Activated T-cell treated with anti-CD3 and anti-CD28 coated beads, Interleukin-2, amount 50 U/mL, for 72 hours (primary cell): ENCODE measurements around the gene DCN. TPM values are rescaled to one million over a fixed set of nuclear protein-coding genes. Genes with fewer than 3 reads are reported as not detected.

Source experiments
- ATAC-seq, 2 donors: fragments of 150-1000 bp; cut with Tn5 transposase; replicated peaks in 1 of 2; 2 replicates each; pipeline ENCODE4 v1.10.0; 2021; ENCODE audit warnings: moderate library complexity in 2 of 2, mild to moderate bottlenecking in 1 of 2
- DNase-seq, 2 donors: peaks; one replicate each; pipeline ENCODE4 v3.0.0; 2021 to 2022; ENCODE audit warnings: mixed read lengths in 1 of 2
- H3K27ac Mint-ChIP-seq: one replicate; pipeline ENCODE4 v1.8.0; 2022; ENCODE audit warnings: mild to moderate bottlenecking, moderate library complexity, mixed read lengths
- H3K27me3 Mint-ChIP-seq: one replicate; pipeline ENCODE4 v1.8.0; 2022; ENCODE audit warnings: low read depth, mixed read lengths
- H3K36me3 Mint-ChIP-seq, 2 donors: one replicate each; pipeline ENCODE4 v1.8.0; 2022; ENCODE audit warnings: mixed read lengths in 2 of 2, mild to moderate bottlenecking in 1 of 2; ENCODE audit not compliant: insufficient read depth in 2 of 2
- H3K4me1 Mint-ChIP-seq: one replicate; pipeline ENCODE4 v1.8.0; 2022; ENCODE audit warnings: low read depth, mixed read lengths
- H3K4me3 Mint-ChIP-seq, 2 donors: one replicate each; pipeline ENCODE4 v1.8.0; 2022; ENCODE audit warnings: mild to moderate bottlenecking in 2 of 2, mixed read lengths in 2 of 2, moderate library complexity in 2 of 2
- H3K9me3 Mint-ChIP-seq, 2 donors: one replicate each; pipeline ENCODE4 v1.8.0; 2022; ENCODE audit warnings: mixed read lengths in 2 of 2
- total RNA-seq, 2 donors: library from RNA; stranded (reverse); gene quantifications; one replicate each; pipeline ENCODE4 v1.2.3, GENCODE V29; 2022

DCN gene
- total RNA-seq, 2 donors from 2014 or later: not detected

DNA sequence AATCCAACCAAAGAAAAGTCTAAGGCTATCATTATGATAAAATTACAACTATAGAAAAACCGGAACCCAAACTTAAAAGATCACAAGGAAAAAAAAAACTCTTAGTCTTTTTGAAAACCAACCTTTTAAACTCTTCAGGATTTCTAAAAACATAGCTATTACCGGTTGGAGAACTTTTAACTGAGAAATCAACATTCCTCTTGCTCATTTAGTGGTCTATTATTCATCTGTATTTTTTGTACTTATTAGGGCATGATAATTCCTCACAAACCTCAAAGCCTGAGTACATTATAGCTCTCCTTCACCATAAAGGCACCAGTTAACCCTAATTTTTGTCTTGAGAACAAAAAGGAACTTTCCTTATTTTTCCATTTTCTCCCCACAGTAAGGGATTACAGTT lies 81.7 kb downstream of the DCN start:
- no peak for ATAC-seq
- no peaks in the 10 kb centered on the region for H3K36me3 Mint-ChIP-seq
- DNase-seq: no peak

DNA sequence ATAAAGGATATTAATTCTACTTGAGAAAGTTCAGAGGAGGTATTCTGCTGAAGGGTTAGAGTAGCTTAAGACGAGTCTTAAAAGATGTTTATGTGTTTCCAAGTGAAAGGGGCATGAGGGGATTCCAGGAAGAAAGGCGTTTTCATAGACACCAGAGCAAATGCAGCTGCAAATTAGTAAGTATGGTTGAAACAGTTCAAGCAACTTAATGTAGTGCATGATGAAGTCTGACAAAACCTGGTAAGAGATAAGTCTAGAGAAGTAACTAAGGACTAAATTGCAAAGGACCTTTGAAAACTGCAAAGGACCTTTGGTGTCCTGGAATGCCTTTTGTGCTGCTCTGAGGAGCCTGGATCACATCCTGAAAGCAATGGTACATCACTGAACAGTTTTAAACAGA lies 82.8 kb downstream of the DCN start:
- Mint-ChIP-seq H3K27me3 (no peaks in the 10 kb centered on the region), H3K9me3 (no peaks in the 10 kb centered on the region), H3K36me3 (no peaks in the 10 kb centered on the region), H3K27ac (no peak overlapping the region), H3K4me3 (no peak overlapping the region), H3K4me1 (no peaks in the 10 kb centered on the region)
- no peak for ATAC-seq
- no peak for DNase-seq

More for the DNA sequence above, 81.7 kb downstream of the DCN start:
- no peaks in the 10 kb centered on the region for H3K9me3 Mint-ChIP-seq
- no peak overlapping the region for H3K4me3 Mint-ChIP-seq
- no peaks in the 10 kb centered on the region for H3K4me1 Mint-ChIP-seq
- H3K27me3 Mint-ChIP-seq: no peaks in the 10 kb centered on the region
- no peak overlapping the region for H3K27ac Mint-ChIP-seq

DNA sequence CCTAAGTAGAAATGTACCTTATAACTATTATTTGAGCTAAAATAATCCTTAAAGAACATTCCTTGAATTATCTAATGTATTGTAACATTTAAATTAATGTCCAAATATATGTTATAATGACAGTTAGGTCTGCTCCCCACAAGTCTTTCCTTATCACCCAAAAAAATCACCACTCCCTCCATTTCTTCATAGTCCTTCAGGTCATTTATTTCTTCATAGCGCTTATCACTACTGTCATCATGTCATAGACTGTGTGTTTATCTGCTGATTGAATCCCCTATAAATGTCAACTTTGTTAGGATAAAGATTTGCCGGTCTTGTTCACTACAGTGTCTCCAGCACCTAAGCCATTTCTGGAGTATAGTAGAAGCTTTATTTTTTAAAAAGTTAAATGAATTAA lies 83.3 kb downstream of the DCN start:
- ATAC-seq (no peak), DNase-seq (no peak)
- no peaks in the 10 kb centered on the region for H3K27me3 Mint-ChIP-seq
- no peak overlapping the region for H3K4me3 Mint-ChIP-seq
- no peaks in the 10 kb centered on the region for H3K9me3 Mint-ChIP-seq
- H3K4me1 Mint-ChIP-seq: no peaks in the 10 kb centered on the region
- H3K27ac Mint-ChIP-seq: no peak overlapping the region
- no peaks in the 10 kb centered on the region for H3K36me3 Mint-ChIP-seq

DNA sequence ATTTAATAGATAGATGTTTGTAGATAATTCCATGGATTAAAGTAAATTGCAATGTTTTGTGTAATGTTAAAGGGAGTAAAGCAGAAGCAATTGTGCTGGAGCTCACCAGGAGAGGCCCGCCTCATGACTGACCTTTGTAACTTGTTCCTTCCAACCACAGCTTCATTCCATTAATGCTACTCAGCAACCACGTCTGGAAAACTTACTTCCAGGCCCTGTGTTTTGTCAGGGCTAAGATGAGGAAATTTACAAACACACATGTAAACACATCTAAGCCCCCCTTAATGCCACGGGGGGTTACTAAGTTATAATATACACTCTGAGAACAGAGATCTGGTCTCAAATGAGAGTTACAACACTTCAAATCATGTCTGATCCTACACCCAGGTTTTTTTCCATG lies 83.7 kb downstream of the DCN start:
- H3K4me3 Mint-ChIP-seq: no peak overlapping the region
- H3K9me3 Mint-ChIP-seq: no peaks in the 10 kb centered on the region

DNA sequence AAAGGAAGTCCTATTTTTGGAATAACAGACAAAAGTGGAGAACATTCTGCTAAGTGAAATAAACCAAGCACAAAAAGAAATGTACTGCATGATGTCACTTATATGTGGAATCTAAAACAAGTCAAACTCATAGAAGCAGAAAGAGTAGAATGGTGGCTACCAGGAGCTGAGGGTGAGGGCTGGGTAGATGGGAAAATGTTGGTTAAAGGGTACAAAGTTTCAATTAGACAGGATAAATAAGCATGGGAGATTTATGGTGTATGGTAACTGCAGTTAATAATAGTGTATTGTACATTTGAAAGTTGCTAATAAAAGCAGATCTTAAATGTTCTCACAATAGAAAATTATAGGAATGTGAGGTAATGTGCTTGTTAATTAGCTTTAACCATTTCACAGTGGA lies 84.2 kb downstream of the DCN start:
- Mint-ChIP-seq H3K9me3 (no peaks in the 10 kb centered on the region), H3K4me1 (no peaks in the 10 kb centered on the region), H3K27ac (no peak overlapping the region), H3K4me3 (no peak overlapping the region), H3K36me3 (no peaks in the 10 kb centered on the region), H3K27me3 (peaks cover 4% of the 10 kb centered on the region)
- no peak for ATAC-seq
- no peak for DNase-seq

More for the DNA sequence above, 83.7 kb downstream of the DCN start:
- no peak for ATAC-seq
- Mint-ChIP-seq H3K27ac (no peak overlapping the region), H3K27me3 (no peaks in the 10 kb centered on the region), H3K4me1 (no peaks in the 10 kb centered on the region), H3K36me3 (no peaks in the 10 kb centered on the region)
- no peak for DNase-seq

DNA sequence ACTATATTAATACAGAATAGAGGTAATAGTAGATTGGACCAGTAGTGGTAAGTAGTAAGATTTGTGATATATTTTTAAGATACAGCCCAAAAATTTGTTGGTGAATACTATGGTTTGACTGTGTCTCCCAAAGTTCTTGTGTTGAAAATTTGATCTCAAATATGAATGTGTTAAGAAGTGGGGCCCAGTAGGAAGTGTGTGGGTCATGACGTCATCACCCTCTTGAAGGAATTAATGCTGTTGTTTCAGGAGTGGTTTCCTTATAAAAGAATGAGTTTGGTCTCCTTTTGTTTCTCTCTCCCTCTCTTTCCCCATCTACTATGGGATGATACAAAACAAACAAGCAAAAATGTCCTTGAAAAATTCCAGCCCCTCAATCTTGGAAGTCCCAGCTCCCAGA lies 87.7 kb downstream of the DCN start:
- H3K4me1 Mint-ChIP-seq: no peaks in the 10 kb centered on the region
- ATAC-seq (no peak), DNase-seq (no peak)
- H3K27me3 Mint-ChIP-seq: peaks cover 7% of the 10 kb centered on the region
- no peak overlapping the region for H3K4me3 Mint-ChIP-seq
- no peak overlapping the region for H3K27ac Mint-ChIP-seq
- H3K36me3 Mint-ChIP-seq: peaks cover 3 to 9% of the 10 kb centered on the region in 2 donors
- peaks cover 3 to 8% of the 10 kb centered on the region in 2 donors for H3K9me3 Mint-ChIP-seq

DNA sequence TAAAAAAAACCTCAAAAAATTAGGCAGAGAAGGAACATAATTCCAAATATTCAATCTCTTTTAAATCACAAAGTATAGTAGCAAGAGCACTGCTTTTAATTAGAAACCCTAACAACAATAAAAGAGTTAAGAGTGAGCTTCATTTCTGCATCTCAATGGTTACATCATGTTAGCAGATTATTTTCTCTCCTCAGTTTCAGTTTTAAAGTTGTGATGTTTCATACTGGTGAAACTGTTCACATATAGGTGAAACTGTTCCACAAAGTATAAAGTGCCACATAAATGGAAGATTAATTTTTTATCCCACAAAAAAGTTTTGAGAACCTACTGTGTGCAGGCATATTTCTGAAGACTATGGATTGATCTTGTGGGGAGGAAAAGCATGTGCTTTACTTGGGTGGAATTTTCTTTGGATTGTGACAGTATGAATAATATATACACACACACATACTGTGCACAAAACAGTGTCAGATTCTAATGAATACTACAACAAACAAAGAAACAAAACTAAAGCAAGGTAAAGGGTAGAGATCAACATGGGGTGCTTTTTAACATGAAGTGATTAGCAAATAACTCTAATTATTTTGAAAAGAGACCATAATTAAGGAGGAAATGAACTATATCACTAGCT lies 88.5 kb downstream of the DCN start:
- peaks cover 7% of the 10 kb centered on the region for H3K27me3 Mint-ChIP-seq
- peaks cover 3 to 11% of the 10 kb centered on the region in 2 donors for H3K36me3 Mint-ChIP-seq
- no peak for DNase-seq
- no peaks in the 10 kb centered on the region for H3K4me1 Mint-ChIP-seq
- ATAC-seq: no peak
- H3K4me3 Mint-ChIP-seq: no peak overlapping the region
- no peak overlapping the region for H3K27ac Mint-ChIP-seq
- H3K9me3 Mint-ChIP-seq: peaks cover 6 to 13% of the 10 kb centered on the region in 2 donors

DNA sequence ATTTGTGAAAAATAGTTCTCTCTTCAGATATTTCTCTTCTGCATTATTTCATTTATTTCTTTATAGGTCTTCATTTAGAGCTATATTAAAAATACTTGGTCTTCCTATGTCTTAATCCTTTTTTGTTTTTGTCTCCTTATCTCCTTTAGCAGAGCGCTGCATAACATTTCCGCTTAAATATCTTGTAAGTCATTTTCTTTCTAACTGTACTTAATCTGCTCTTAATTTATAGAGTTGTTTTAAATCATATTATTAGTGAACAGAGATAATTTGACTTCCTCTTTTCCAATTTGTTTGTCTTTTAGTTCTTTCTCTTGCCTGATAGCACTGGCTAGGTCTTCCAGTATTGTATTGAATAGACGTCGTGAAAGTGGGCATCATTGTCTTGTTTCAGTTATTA lies 89.3 kb downstream of the DCN start:
- H3K36me3 Mint-ChIP-seq: peaks cover 3 to 11% of the 10 kb centered on the region in 2 donors
- H3K27me3 Mint-ChIP-seq: peaks cover 7% of the 10 kb centered on the region
- no peak for DNase-seq
- H3K9me3 Mint-ChIP-seq: peaks cover 10 to 19% of the 10 kb centered on the region in 2 donors
- no peak for ATAC-seq
- no peak overlapping the region for H3K27ac Mint-ChIP-seq
- H3K4me3 Mint-ChIP-seq: no peak overlapping the region
- no peaks in the 10 kb centered on the region for H3K4me1 Mint-ChIP-seq

DNA sequence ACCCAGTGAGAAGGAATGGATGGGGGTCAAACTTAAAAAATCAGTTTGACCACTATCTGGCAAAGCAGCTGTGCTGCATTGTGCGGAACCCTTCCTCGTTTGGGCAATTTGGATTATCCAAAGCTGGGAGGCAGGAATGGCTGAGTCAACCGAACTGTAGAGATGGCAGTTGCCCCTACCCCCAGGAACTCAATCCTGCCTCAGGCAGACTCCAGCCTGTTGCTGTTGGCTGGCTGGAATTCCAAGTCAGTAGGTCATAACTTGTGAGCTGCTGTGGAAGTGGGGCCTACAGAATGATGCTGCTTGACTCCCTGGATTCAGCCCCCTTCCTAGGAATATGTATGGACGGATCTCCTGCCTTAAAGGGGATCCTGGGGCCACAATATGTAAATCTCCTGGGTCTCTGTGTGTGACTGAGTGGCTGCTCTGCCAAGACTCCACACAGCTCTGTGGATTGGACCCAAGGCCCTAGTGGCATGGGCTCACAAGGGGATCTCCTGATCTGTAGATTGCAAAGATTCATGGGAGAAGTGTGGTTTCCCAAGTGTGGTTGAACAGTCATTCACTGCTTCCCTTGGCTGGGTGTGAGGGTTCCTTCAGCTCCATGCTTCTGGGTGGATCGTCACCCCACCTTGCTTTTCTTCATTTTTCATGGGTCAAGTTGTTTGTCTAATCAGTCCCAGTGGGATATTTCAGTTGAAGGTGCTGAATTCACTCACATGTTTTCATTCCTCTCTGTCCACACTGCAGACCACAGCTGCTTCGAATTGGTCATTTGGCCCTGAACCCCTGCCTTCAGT lies 90.5 kb downstream of the DCN start:
- H3K36me3 Mint-ChIP-seq: peaks cover 3 to 11% of the 10 kb centered on the region in 2 donors
- H3K9me3 Mint-ChIP-seq: peaks cover 10 to 23% of the 10 kb centered on the region in 2 donors
- H3K4me1 Mint-ChIP-seq: no peaks in the 10 kb centered on the region
- no peak for DNase-seq
- H3K27ac Mint-ChIP-seq: no peak overlapping the region
- no peak for ATAC-seq
- H3K27me3 Mint-ChIP-seq: peaks cover 7% of the 10 kb centered on the region
- no peak overlapping the region for H3K4me3 Mint-ChIP-seq

Other genes with a start within 250 kb of the DCN start
- not detected for gene CCER1, start 227.6 kb downstream of the DCN start, total RNA-seq
- gene EPYC, start 177.8 kb downstream of the DCN start, total RNA-seq: not detected
- gene KERA, start 124.8 kb downstream of the DCN start, total RNA-seq: not detected
- not detected for gene LUM, start 71.3 kb downstream of the DCN start, total RNA-seq